T1000 (cell line): ENCODE measurements around the gene GCA.

ENCODE experiments used
- DNase-seq: peaks from one replicate; lab custom pipeline; 2025; ENCODE audit warnings: mixed read lengths; lab: John Stamatoyannopoulos, UW

The GCA gene

GRCh38 chr2:162343824-162344616, at the start of gene GCA:
TSS of gene GCA (plus strand) at chr2:162344132. CDS start at chr2:162344249, 117 bp downstream.
- peak; percentile 94 for DNase-seq

- no peak for DNase-seq
Observed at GRCh38 chr2:162295009-162295408, 48.9 kb upstream of the GCA start.

- no peak for DNase-seq
Observed at GRCh38 chr2:162297925-162298552, 45.9 kb upstream of the GCA start.

GRCh38 chr2:162298669-162299335, 45.1 kb upstream of the GCA start:
- no peak for DNase-seq

GRCh38 chr2:162300266-162300665, 43.7 kb upstream of the GCA start:
- DNase-seq = no peak

GRCh38 chr2:162301151-162301804, 42.7 kb upstream of the GCA start:
- no peak for DNase-seq

- no peak for DNase-seq
Observed at GRCh38 chr2:162301877-162302276, 42.1 kb upstream of the GCA start.

- no peak for DNase-seq
Observed at GRCh38 chr2:162305901-162306300, 38.0 kb upstream of the GCA start.

GRCh38 chr2:162308747-162309503, 35.0 kb upstream of the GCA start:
- DNase-seq = no peak

GRCh38 chr2:162312853-162313252, 31.1 kb upstream of the GCA start:
- no peak for DNase-seq

GRCh38 chr2:162315938-162316337, 28.0 kb upstream of the GCA start:
- no peak for DNase-seq

- no peak for DNase-seq
Observed at GRCh38 chr2:162316590-162316989, 27.3 kb upstream of the GCA start.

GRCh38 chr2:162317058-162317742, 26.7 kb upstream of the GCA start:
- DNase-seq = no peak

GRCh38 chr2:162317861-162318327, 26.0 kb upstream of the GCA start:
- DNase-seq = no peak

- peak; percentile 43 for DNase-seq
Observed at GRCh38 chr2:162318328-162319180, 25.4 kb upstream of the GCA start, which contains the start of gene IFIH1. TSS of gene IFIH1 (minus strand) at chr2:162318684. CDS start at chr2:162318307, 377 bp downstream.

GRCh38 chr2:162320864-162321517, 22.9 kb upstream of the GCA start:
- DNase-seq = no peak

GRCh38 chr2:162324953-162325352, 19.0 kb upstream of the GCA start:
- DNase-seq = no peak

- DNase-seq = no peak
Observed at GRCh38 chr2:162327134-162327769, 16.7 kb upstream of the GCA start.

- no peak for DNase-seq
Observed at GRCh38 chr2:162327806-162328205, 16.1 kb upstream of the GCA start.
